IPS-15b (cell line): ENCODE measurements around the gene AREG.

ENCODE experiments used
- H3K27me3 ChIP-seq: one replicate; pipeline ENCODE4 v1.6.1; 2013; ENCODE audit warnings: low read length; ENCODE audit not compliant: control insufficient read depth, insufficient read depth
- H3K36me3 ChIP-seq: one replicate; pipeline ENCODE4 v1.6.1; 2013; ENCODE audit warnings: low read length; ENCODE audit not compliant: control insufficient read depth, insufficient read depth
- H3K4me1 ChIP-seq: one replicate; pipeline ENCODE4 v1.6.1; 2013; ENCODE audit warnings: mild to moderate bottlenecking, low read length; ENCODE audit not compliant: control insufficient read depth, insufficient read depth
- H3K4me3 ChIP-seq: one replicate; pipeline ENCODE4 v1.5.1; 2013; ENCODE audit warnings: low read depth, low read length
- H3K9ac ChIP-seq: one replicate; pipeline ENCODE4 v1.6.1; 2013; ENCODE audit warnings: low read depth, mild to moderate bottlenecking, low read length
- H3K9me3 ChIP-seq: one replicate; pipeline ENCODE4 v1.6.1; 2013; ENCODE audit warnings: mild to moderate bottlenecking, low read length; ENCODE audit not compliant: control insufficient read depth, insufficient read depth

AREG gene

DNA sequence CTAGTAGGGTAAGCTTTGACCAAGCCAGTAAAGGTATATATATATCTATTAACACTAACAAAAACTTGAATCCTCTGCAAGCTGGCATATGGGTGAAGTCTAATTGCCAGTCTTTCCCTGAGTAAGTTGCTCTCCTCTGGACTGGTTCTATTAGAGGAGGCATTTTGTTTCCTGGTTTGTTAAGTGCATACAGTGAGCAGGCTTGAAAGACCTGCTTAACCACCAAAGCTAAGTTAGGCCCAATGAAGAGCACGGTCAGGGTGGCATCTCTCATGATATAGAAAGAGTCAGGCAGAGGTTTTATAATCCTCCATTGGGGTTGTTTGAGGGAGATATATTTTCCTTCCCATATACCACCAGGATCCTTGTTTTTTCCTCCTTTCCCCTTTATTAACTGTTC is 9.6 kb upstream of the AREG start:
- Histone ChIP-seq H3K9me3 (no peaks in the 10 kb centered on the region), H3K4me3 (no peak overlapping the region), H3K27me3 (no peaks in the 10 kb centered on the region), H3K4me1 (no peaks in the 10 kb centered on the region), H3K9ac (no peak overlapping the region), H3K36me3 (no peaks in the 10 kb centered on the region)

GRCh38 chr4:74437866-74438265 is 7.1 kb upstream of the AREG start:
- no peaks in the 10 kb centered on the region for H3K36me3 ChIP-seq
- H3K4me1 ChIP-seq = no peaks in the 10 kb centered on the region
- H3K4me3 ChIP-seq = no peak overlapping the region
- H3K27me3 ChIP-seq = no peaks in the 10 kb centered on the region
- H3K9ac ChIP-seq = no peak overlapping the region
- H3K9me3 ChIP-seq = no peaks in the 10 kb centered on the region

- H3K27me3 ChIP-seq = no peaks in the 10 kb centered on the region
- no peaks in the 10 kb centered on the region for H3K9me3 ChIP-seq
- H3K4me1 ChIP-seq = no peaks in the 10 kb centered on the region
- H3K9ac ChIP-seq = no peak overlapping the region
- no peak overlapping the region for H3K4me3 ChIP-seq
- H3K36me3 ChIP-seq = no peaks in the 10 kb centered on the region
Observed at GRCh38 chr4:74438661-74439060, 6.3 kb upstream of the AREG start.

- H3K36me3 ChIP-seq = no peaks in the 10 kb centered on the region
- H3K27me3 ChIP-seq = peaks cover 10% of the 10 kb centered on the region
- no peaks in the 10 kb centered on the region for H3K4me1 ChIP-seq
- no peaks in the 10 kb centered on the region for H3K9me3 ChIP-seq
- H3K9ac ChIP-seq = no peak overlapping the region
- no peak overlapping the region for H3K4me3 ChIP-seq
Observed at GRCh38 chr4:74439952-74440351, 5.0 kb upstream of the AREG start.

GRCh38 chr4:74440356-74440755 is 4.6 kb upstream of the AREG start:
- Histone ChIP-seq H3K27me3 (peaks cover 10% of the 10 kb centered on the region), H3K4me3 (no peak overlapping the region), H3K9ac (no peak overlapping the region), H3K9me3 (no peaks in the 10 kb centered on the region), H3K4me1 (no peaks in the 10 kb centered on the region), H3K36me3 (no peaks in the 10 kb centered on the region)

DNA sequence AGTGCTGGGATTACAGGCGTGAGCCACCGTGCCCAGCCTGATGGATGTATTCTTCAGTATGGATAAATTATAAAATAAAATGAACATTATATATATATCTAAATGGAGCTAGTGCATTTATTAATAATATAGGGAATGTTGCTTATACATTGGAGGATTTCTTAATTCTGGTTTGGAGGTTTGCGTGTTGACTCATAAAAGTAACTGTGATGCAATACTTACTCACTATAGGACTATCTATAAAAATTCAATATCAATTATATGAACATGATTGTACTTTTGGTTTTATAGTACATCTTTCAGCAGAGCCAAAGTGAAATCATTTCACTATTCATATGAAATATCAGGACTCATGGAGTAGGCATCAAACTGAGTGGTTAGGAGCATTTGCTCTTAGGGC is 3.2 kb upstream of the AREG start:
- Histone ChIP-seq H3K4me1 (no peaks in the 10 kb centered on the region), H3K9ac (no peak overlapping the region), H3K9me3 (no peaks in the 10 kb centered on the region)

DNA sequence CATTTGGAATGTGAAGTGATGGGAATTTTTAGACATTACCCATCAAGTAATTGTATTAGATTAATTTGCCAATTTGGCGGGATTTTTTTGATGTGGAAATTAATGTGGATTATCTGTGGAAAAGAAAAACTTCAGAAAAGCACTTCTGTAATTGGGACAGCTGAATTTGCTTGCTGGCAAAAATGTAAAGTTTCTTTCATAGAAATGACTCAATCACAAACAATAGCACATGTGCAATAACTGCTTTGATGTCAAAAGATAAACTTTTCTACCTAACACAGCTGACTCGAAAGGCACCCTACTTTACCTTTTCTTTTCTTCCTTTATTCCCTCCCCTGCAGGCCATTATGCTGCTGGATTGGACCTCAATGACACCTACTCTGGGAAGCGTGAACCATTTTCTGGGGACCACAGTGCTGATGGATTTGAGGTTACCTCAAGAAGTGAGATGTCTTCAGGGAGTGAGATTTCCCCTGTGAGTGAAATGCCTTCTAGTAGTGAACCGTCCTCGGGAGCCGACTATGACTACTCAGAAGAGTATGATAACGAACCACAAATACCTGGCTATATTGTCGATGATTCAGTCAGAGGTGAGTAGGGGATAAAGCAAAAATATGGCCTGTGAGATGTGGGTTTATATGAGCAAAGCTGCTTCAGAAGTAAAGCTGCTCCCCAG is 1.4 kb downstream of the AREG start:
- Histone ChIP-seq H3K36me3 (no peaks in the 10 kb centered on the region), H3K9ac (no peak overlapping the region), H3K9me3 (no peaks in the 10 kb centered on the region), H3K4me3 (no peak overlapping the region), H3K4me1 (peaks cover 7% of the 10 kb centered on the region), H3K27me3 (peaks cover 18% of the 10 kb centered on the region)

More for the DNA sequence above, 3.2 kb upstream of the AREG start:
- Histone ChIP-seq H3K27me3 (peaks cover 18% of the 10 kb centered on the region), H3K4me3 (no peak overlapping the region), H3K36me3 (no peaks in the 10 kb centered on the region)

DNA sequence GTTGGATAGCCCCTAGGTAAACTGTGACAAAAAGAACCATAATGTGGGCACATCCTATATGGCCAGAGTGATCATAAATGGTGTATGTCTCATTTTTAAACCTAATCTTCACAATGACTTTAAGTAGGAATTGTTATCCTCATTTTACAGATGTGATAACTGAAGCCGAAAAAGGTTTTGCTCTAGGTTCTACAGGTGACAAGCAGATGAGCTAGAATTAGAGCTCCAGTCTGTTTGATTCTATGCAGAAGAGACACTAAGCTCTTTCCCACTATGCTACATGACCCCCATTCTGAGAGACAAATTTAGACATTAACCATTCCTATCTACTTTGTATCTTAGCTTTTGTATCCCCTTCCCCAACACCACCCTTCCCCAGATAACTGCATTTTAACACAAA is 2.0 kb downstream of the AREG start:
- H3K4me3 ChIP-seq = no peak overlapping the region
- H3K9ac ChIP-seq = no peak overlapping the region
- peaks cover 9% of the 10 kb centered on the region for H3K4me1 ChIP-seq
- no peaks in the 10 kb centered on the region for H3K9me3 ChIP-seq
- H3K27me3 ChIP-seq = peaks cover 18% of the 10 kb centered on the region
- H3K36me3 ChIP-seq = no peaks in the 10 kb centered on the region

GRCh38 chr4:74447636-74448233 is 2.8 kb downstream of the AREG start:
- H3K9me3 ChIP-seq = no peaks in the 10 kb centered on the region
- H3K9ac ChIP-seq = no peak overlapping the region
- no peaks in the 10 kb centered on the region for H3K36me3 ChIP-seq
- peaks cover 18% of the 10 kb centered on the region for H3K27me3 ChIP-seq
- H3K4me3 ChIP-seq = no peak overlapping the region
- H3K4me1 ChIP-seq = peaks cover 9% of the 10 kb centered on the region

DNA sequence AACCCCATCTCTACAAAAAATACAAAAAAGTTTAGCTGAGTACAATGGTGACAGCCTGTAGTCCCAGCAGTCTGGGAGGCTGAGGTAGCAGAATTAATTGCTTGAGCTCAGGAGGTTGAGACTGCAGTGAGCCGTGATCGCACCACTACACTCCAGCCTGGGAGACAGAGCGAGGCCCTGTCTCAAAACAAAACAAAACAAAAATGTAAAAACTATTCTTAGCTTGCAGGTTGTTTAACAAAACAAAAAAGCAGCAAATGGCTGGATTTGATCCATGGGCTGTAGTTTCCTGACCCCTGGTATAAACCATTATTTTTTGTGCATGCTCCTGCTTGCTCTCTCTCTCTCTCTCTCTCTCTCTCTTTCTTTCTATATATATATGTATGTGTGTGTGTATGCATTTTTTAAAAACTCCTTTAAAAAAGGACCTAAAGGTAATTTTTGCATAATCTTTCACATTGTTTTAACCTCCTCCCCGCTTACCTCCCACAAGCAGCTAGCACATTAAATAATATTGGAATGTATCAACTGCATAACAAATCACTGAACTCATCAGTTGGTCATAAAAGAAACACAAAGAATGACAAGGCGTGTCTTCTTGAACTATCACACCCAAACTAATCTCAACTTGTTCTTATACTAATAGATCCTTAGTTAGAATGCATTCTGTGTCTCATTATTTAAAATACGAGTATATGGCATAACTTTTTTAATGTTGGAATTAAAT is 4.8 kb downstream of the AREG start:
- Histone ChIP-seq H3K9ac (no peak overlapping the region), H3K4me3 (no peak overlapping the region), H3K27me3 (peaks cover 9% of the 10 kb centered on the region), H3K9me3 (no peaks in the 10 kb centered on the region), H3K4me1 (peaks cover 9% of the 10 kb centered on the region), H3K36me3 (no peaks in the 10 kb centered on the region)

- H3K4me3 ChIP-seq = no peak overlapping the region
- no peaks in the 10 kb centered on the region for H3K36me3 ChIP-seq
- no peak overlapping the region for H3K9ac ChIP-seq
- peaks cover 8% of the 10 kb centered on the region for H3K27me3 ChIP-seq
- no peaks in the 10 kb centered on the region for H3K9me3 ChIP-seq
- peaks cover 9% of the 10 kb centered on the region for H3K4me1 ChIP-seq
Observed at GRCh38 chr4:74450298-74450683, 5.4 kb downstream of the AREG start.

DNA sequence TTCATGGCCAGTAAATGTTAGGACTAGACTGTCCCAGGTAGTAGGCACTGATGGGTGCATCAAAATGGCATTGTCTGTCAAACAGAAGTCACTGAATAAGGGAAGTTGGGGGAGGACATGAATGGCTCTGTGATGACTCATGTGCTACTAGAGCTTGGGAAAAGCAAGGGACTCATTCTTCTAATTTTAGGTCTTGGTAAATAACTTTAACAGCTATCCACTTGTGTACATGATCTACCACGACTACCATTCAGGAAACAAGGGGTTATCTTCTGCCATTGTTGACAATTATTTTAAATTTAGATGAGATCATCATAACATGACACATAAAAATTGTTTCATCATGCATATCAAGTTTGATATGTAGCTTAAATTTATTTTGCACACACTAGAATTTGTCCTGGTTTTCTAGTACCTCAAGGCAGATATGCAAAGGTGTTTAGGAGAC is 6.3 kb downstream of the AREG start:
- Histone ChIP-seq H3K9me3 (no peaks in the 10 kb centered on the region), H3K36me3 (no peaks in the 10 kb centered on the region), H3K9ac (no peak overlapping the region), H3K27me3 (peaks cover 5% of the 10 kb centered on the region), H3K4me3 (no peak overlapping the region), H3K4me1 (peaks cover 9% of the 10 kb centered on the region)
